Activated T-cell treated with anti-CD3 and anti-CD28 coated beads, Interleukin-2, amount 50 U/mL, for 48 hours (primary cell): ENCODE results near the gene TIMM8A.
A peak's percentile ranks its signal among the peaks of the same experiment; 100 is the strongest.

Experiments
- DNase-seq, 2 experiments: peaks; one replicate each; pipeline ENCODE4 v3.0.0-alpha.2; 2020

TIMM8A gene

GRCh38 chrX:101348452-101349192, at the start of gene TIMM8A:
Gene TIMM8A (minus strand): TSS chrX:101348742. CDS start chrX:101348664, 78 bp downstream.
- peak; percentile 80 to 85 for DNase-seq

- no peak for DNase-seq
Measured at GRCh38 chrX:101397779-101398178, 49.2 kb upstream of the TIMM8A start.

GRCh38 chrX:101395789-101396188, 47.2 kb upstream of the TIMM8A start:
- DNase-seq, result no peak

- no peak for DNase-seq
Measured at GRCh38 chrX:101394372-101394771, 45.8 kb upstream of the TIMM8A start.

- DNase-seq, result no peak
Measured at GRCh38 chrX:101393530-101394305, 45.2 kb upstream of the TIMM8A start.

- no peak for DNase-seq
Measured at GRCh38 chrX:101391831-101392230, 43.3 kb upstream of the TIMM8A start.

- DNase-seq, result peak; percentile 85 to 88
Measured at GRCh38 chrX:101390664-101391525, 42.4 kb upstream of the TIMM8A start, which contains the start of gene RPL36A. Gene RPL36A (plus strand): TSS chrX:101391011. CDS start chrX:101391044, 33 bp downstream.

GRCh38 chrX:101388604-101389003, 40.1 kb upstream of the TIMM8A start:
- DNase-seq, result no peak

- no peak for DNase-seq
Measured at GRCh38 chrX:101386542-101386885, 38.0 kb upstream of the TIMM8A start.

- DNase-seq, result no peak
Measured at GRCh38 chrX:101385795-101386541, 37.4 kb upstream of the TIMM8A start, which contains the start of gene BTK. Gene BTK (minus strand): TSS chrX:101386191. CDS start chrX:101375284, 10,907 bp downstream.

- DNase-seq, result no peak
Measured at GRCh38 chrX:101385026-101385684, 36.6 kb upstream of the TIMM8A start.

- DNase-seq, result no peak
Measured at GRCh38 chrX:101383679-101384205, 35.2 kb upstream of the TIMM8A start.

GRCh38 chrX:101377547-101377946, 29.0 kb upstream of the TIMM8A start:
- no peak for DNase-seq

- DNase-seq, result no peak
Measured at GRCh38 chrX:101370888-101371504, 22.5 kb upstream of the TIMM8A start.

- no peak for DNase-seq
Measured at GRCh38 chrX:101369687-101370086, 21.1 kb upstream of the TIMM8A start.

- no peak for DNase-seq
Measured at GRCh38 chrX:101368800-101369199, 20.3 kb upstream of the TIMM8A start.

- no peak for DNase-seq
Measured at GRCh38 chrX:101365301-101365795, 16.8 kb upstream of the TIMM8A start.

- no peak for DNase-seq
Measured at GRCh38 chrX:101362757-101363156, 14.2 kb upstream of the TIMM8A start.

GRCh38 chrX:101362116-101362515, 13.6 kb upstream of the TIMM8A start:
- no peak for DNase-seq

GRCh38 chrX:101360390-101360789, 11.8 kb upstream of the TIMM8A start:
- DNase-seq, result no peak

GRCh38 chrX:101359966-101360365, 11.4 kb upstream of the TIMM8A start:
- DNase-seq, result no peak
